Endodermal cell (in vitro differentiated cells): Measurements from ENCODE around the gene ROS1. TPM values are rescaled to one million over a fixed set of nuclear protein-coding genes. Genes with fewer than 3 reads are reported as not detected.

ENCODE experiments used
- DNase-seq: peaks from one replicate; pipeline ENCODE4 v3.0.0-alpha.2; 2017
- H3K27ac ChIP-seq: 2 replicates; pipeline ENCODE4 v1.5.1; 2013; ENCODE audit warnings: mild to moderate bottlenecking, low read depth, low read length, moderate library complexity
- H3K27me3 ChIP-seq: 2 replicates; pipeline ENCODE4 v1.6.1; 2013; ENCODE audit warnings: mild to moderate bottlenecking, low read length, moderate library complexity; ENCODE audit not compliant: insufficient read depth, control insufficient read depth, poor library complexity, severe bottlenecking
- H3K36me3 ChIP-seq: 2 replicates; pipeline ENCODE4 v1.7.0; 2013; ENCODE audit warnings: mild to moderate bottlenecking, low read length, moderate library complexity; ENCODE audit not compliant: control insufficient read depth, insufficient read depth
- H3K4me1 ChIP-seq: one replicate; pipeline ENCODE4 v1.7.0; 2013; ENCODE audit warnings: low read length; ENCODE audit not compliant: control insufficient read depth, insufficient read depth
- H3K4me3 ChIP-seq: 2 replicates; pipeline ENCODE4 v1.5.1; 2013; ENCODE audit warnings: mild to moderate bottlenecking, low read length, moderate library complexity
- H3K9ac ChIP-seq: 2 replicates; pipeline ENCODE4 v1.6.1; 2013; ENCODE audit warnings: mild to moderate bottlenecking, low read length, moderate library complexity; ENCODE audit not compliant: poor library complexity, severe bottlenecking; ENCODE audit errors: extremely low read depth
- H3K9me3 ChIP-seq: 2 replicates; pipeline ENCODE4 v1.6.1; 2013; ENCODE audit warnings: mild to moderate bottlenecking, low read length, moderate library complexity; ENCODE audit not compliant: control insufficient read depth
- H3K27ac Mint-ChIP-seq: 2 replicates; pipeline ENCODE4 v1.8.0; 2020; ENCODE audit warnings: mixed read lengths
- H3K27me3 Mint-ChIP-seq: 2 replicates; pipeline ENCODE4 v1.8.0; 2021; ENCODE audit warnings: mild to moderate bottlenecking, mixed read lengths; ENCODE audit not compliant: insufficient read depth
- H3K36me3 Mint-ChIP-seq: 2 replicates; pipeline ENCODE4 v1.8.0; 2020; ENCODE audit warnings: low read depth, mixed read lengths
- H3K4me1 Mint-ChIP-seq: 2 replicates; pipeline ENCODE4 v1.8.0; 2020; ENCODE audit warnings: mixed read lengths
- H3K4me3 Mint-ChIP-seq: 2 replicates; pipeline ENCODE4 v1.8.0; 2020; ENCODE audit warnings: mild to moderate bottlenecking, moderate library complexity, mixed read lengths
- H3K9me3 Mint-ChIP-seq: 2 replicates; pipeline ENCODE4 v1.8.0; 2020; ENCODE audit warnings: mild to moderate bottlenecking, mixed read lengths
- CTCF ChIP-seq: fragments of 200-600 bp; sonication (generic); conservative IDR thresholded peaks from 2 replicates; pipeline ENCODE4 v1.5.0; 2021; ENCODE audit warnings: antibody characterized with exemption, mild to moderate bottlenecking
- WGBS, 2 experiments: methylation state at CpG; one replicate each; pipeline versions ENCODE4 v1.1.5 to v1.1.7; 2013; ENCODE audit warnings: missing lambda C conversion rate in 2 of 2, mixed read lengths in 1 of 2; ENCODE audit not compliant: insufficient coverage in 1 of 2, insufficient read length in 1 of 2; 5-methylcytosine and 5-hydroxymethylcytosine counted together
- total RNA-seq, 2 donors: library from RNA; stranded (reverse); fragmentation: NEBNext Ultra II Directional in 1 of 2; extraction: Animal tissue kit (Norgen Biotek cat#: 25700) in 1 of 2; gene quantifications; 2 replicates in 1 of 2; 3 replicates in 1 of 2; pipeline ENCODE4 v1.2.1, GENCODE V29; 2021

ROS1 gene
- total RNA-seq, 2 donors from 2014 or later: not detected

DNA sequence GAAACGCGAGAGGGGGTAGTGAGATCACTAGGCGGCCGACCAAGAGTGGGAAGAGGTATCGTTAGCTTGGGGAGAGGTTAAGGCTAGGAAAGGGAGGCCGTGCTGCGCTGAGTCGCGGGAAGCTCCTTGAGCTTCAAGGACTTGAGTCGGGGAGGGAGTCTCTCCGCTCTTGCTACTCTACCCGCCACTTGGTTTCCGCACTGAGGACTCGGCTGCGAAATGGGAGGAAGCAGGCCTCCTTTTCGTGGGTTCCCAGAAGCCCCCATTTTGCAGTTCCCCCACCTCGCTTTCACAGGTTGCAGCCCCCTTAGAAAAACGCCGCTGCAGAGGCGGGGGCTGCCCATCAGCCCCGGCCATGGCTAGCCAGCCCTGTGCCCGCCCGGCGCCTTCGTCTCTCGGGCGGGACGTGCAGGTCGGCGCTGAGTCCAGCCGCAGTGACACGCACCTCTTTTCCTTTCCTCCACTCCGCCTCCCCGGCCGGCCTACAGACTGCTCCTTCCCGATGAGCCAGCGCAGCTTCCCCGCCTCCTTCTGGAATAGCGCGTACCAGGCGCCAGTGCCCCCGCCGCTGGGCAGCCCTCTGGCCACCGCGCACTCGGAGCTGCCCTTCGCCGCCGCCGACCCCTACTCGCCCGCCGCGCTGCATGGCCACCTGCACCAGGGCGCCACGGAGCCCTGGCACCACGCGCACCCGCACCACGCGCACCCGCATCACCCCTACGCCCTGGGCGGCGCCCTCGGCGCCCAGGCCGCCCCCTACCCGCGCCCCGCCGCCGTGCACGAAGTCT lies 155.5 kb downstream of the ROS1 start:
- peak; percentile 33 for TF ChIP-seq CTCF
- Mint-ChIP-seq H3K4me3 (peak overlapping the region; percentile 54), H3K27me3 (peaks cover 96% of the 10 kb centered on the region), H3K9me3 (no peaks in the 10 kb centered on the region), H3K36me3 (no peaks in the 10 kb centered on the region), H3K27ac (no peak overlapping the region), H3K4me1 (peaks cover 11% of the 10 kb centered on the region)
- Histone ChIP-seq H3K27me3 (peaks cover 99% of the 10 kb centered on the region), H3K9me3 (no peaks in the 10 kb centered on the region), H3K27ac (no peak overlapping the region), H3K9ac (no peak overlapping the region), H3K4me1 (no peaks in the 10 kb centered on the region), H3K36me3 (no peaks in the 10 kb centered on the region), H3K4me3 (peak overlapping the region; percentile 76)
- WGBS, 2 experiments: 0 to 5% methylated on average over 23 to 74 of the region's 74 CpGs
- DNase-seq: peak; percentile 83

DNA sequence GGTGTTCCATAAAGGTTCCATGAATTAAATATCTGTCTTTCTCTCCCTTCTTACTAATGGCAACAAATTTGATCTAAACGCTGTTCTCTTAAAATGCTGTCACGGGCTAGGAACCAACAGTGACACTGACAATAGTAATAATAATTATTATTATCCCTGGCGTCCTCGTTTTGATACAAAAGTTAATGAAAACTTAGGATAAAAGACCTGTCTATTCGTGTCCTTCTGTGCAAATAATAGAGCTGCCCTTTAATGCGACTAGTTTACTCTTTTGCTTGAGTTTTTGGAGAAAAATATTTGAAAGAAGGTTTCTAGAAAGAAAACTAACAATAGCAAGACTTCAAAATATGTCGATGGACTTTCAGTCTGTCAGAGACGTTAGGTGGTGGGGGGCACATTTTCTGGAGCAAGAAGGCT lies 156.1 kb downstream of the ROS1 start:
- Histone ChIP-seq H3K4me1 (no peaks in the 10 kb centered on the region), H3K4me3 (peak overlapping the region; percentile 76), H3K27ac (no peak overlapping the region), H3K27me3 (peaks cover 99% of the 10 kb centered on the region), H3K9ac (no peak overlapping the region), H3K36me3 (no peaks in the 10 kb centered on the region), H3K9me3 (no peaks in the 10 kb centered on the region)
- Mint-ChIP-seq H3K4me3 (peak overlapping the region; percentile 54), H3K9me3 (no peaks in the 10 kb centered on the region), H3K4me1 (peaks cover 15% of the 10 kb centered on the region), H3K36me3 (no peaks in the 10 kb centered on the region), H3K27ac (no peak overlapping the region), H3K27me3 (peaks cover 96% of the 10 kb centered on the region)
- no peak for TF ChIP-seq CTCF
- WGBS, 2 experiments: 16 to 32% methylated on average over 3 to 8 of the region's 8 CpGs
- no peak for DNase-seq

GRCh38 chr6:117268924-117269323 lies 156.8 kb downstream of the ROS1 start:
- Mint-ChIP-seq H3K27ac (no peak overlapping the region), H3K4me1 (peaks cover 18% of the 10 kb centered on the region), H3K9me3 (no peaks in the 10 kb centered on the region), H3K27me3 (peaks cover 96% of the 10 kb centered on the region), H3K4me3 (no peak overlapping the region), H3K36me3 (no peaks in the 10 kb centered on the region)
- Histone ChIP-seq H3K9ac (no peak overlapping the region), H3K36me3 (no peaks in the 10 kb centered on the region), H3K27ac (no peak overlapping the region), H3K27me3 (peaks cover 99% of the 10 kb centered on the region), H3K4me1 (no peaks in the 10 kb centered on the region), H3K9me3 (no peaks in the 10 kb centered on the region), H3K4me3 (no peak overlapping the region)
- no peak for TF ChIP-seq CTCF
- 49% methylated on average over 1 of the region's 1 CpG; no CpG with 5 or more reads in 1 of the 2 experiments for WGBS, 2 experiments
- no peak for DNase-seq
